GM12873 (cell line): ENCODE measurements around the gene SLC5A10.

Experiments
- CTCF ChIP-seq: IDR thresholded peaks from 2 replicates; pipeline ENCODE4 v1.5.1; 2012; ENCODE audit warnings: low read depth, mild to moderate bottlenecking, moderate library complexity, low read length, control low read depth; ENCODE audit not compliant: insufficient read depth; ENCODE audit errors: missing control alignments

The SLC5A10 gene

GRCh38 chr17:18977021-18977420 is 25.1 kb downstream of the SLC5A10 start:
- TF ChIP-seq CTCF = no peak

- no peak for TF ChIP-seq CTCF
Measured at GRCh38 chr17:18977646-18978045, 25.7 kb downstream of the SLC5A10 start.

- TF ChIP-seq CTCF = no peak
Measured at GRCh38 chr17:18978050-18978449, 26.1 kb downstream of the SLC5A10 start.

- TF ChIP-seq CTCF = no peak
Measured at GRCh38 chr17:18978655-18979054, 26.7 kb downstream of the SLC5A10 start.

- no peak for TF ChIP-seq CTCF
Measured at GRCh38 chr17:18980682-18981334, 28.8 kb downstream of the SLC5A10 start.

GRCh38 chr17:18981335-18981641 is 29.3 kb downstream of the SLC5A10 start:
- TF ChIP-seq CTCF = no peak

- no peak for TF ChIP-seq CTCF
Measured at GRCh38 chr17:18981642-18982424, 29.9 kb downstream of the SLC5A10 start.
